ENCODE results near the gene UBAC1. TPM values are rescaled to one million over a fixed set of nuclear protein-coding genes. Genes with fewer than 3 reads are reported as not detected.

The UBAC1 gene
- total and polyA plus RNA-seq, 4 donors = 33.8 to 68.9 (median 61.7) TPM

- DNase-seq (ENCODE audit: low read depth in 4 of 6, low spot score in 6 of 6) = peak in 1 of 6 donors; percentile 67
- Histone ChIP-seq H3K4me1 (ENCODE audit: control insufficient read depth, insufficient read depth, low read length) (peaks cover 77% of the 10 kb centered on the region), H3K36me3 (ENCODE audit: control insufficient read depth, insufficient read depth, low read length) (peaks cover 28% of the 10 kb centered on the region), H3K9me3 (ENCODE audit: control insufficient read depth, insufficient read depth, low read length) (no peaks in the 10 kb centered on the region), H3K4me3 (ENCODE audit: low read depth, low read length) (no peak overlapping the region), H3K27me3 (ENCODE audit: control insufficient read depth, insufficient read depth, low read length) (no peaks in the 10 kb centered on the region), H3K27ac (ENCODE audit: low read depth, low read length) (no peak overlapping the region)
- WGBS (ENCODE audit: insufficient coverage) = 48% methylated on average over 16 of the region's 18 CpGs
Observed at GRCh38 chr9:135887021-135887507, 74.1 kb downstream of the UBAC1 start.

- no peak for DNase-seq (ENCODE audit: low read depth in 4 of 6, low spot score in 6 of 6)
- no peaks in the 10 kb centered on the region for H3K9me3 ChIP-seq (ENCODE audit: control insufficient read depth, insufficient read depth, low read length)
- 67% methylated on average over 16 of the region's 21 CpGs for WGBS (ENCODE audit: insufficient coverage)
- peaks cover 35% of the 10 kb centered on the region for H3K36me3 ChIP-seq (ENCODE audit: control insufficient read depth, insufficient read depth, low read length)
- H3K27ac ChIP-seq (ENCODE audit: low read depth, low read length) = no peak overlapping the region
- H3K4me1 ChIP-seq (ENCODE audit: control insufficient read depth, insufficient read depth, low read length) = peaks cover 77% of the 10 kb centered on the region
- H3K4me3 ChIP-seq (ENCODE audit: low read depth, low read length) = no peak overlapping the region
- H3K27me3 ChIP-seq (ENCODE audit: control insufficient read depth, insufficient read depth, low read length) = no peaks in the 10 kb centered on the region
Observed at GRCh38 chr9:135886147-135886981, 74.8 kb downstream of the UBAC1 start.

GRCh38 chr9:135885100-135885853 lies 75.9 kb downstream of the UBAC1 start:
- WGBS (ENCODE audit: insufficient coverage) = 80% methylated on average over 3 of the region's 7 CpGs
- DNase-seq (ENCODE audit: low read depth in 4 of 6, low spot score in 6 of 6) = no peak
- Histone ChIP-seq H3K9me3 (ENCODE audit: control insufficient read depth, insufficient read depth, low read length) (no peaks in the 10 kb centered on the region), H3K4me3 (ENCODE audit: low read depth, low read length) (no peak overlapping the region), H3K27ac (ENCODE audit: low read depth, low read length) (no peak overlapping the region), H3K27me3 (ENCODE audit: control insufficient read depth, insufficient read depth, low read length) (no peaks in the 10 kb centered on the region), H3K36me3 (ENCODE audit: control insufficient read depth, insufficient read depth, low read length) (peaks cover 41% of the 10 kb centered on the region), H3K4me1 (ENCODE audit: control insufficient read depth, insufficient read depth, low read length) (peaks cover 68% of the 10 kb centered on the region)

GRCh38 chr9:135884328-135885035 lies 76.7 kb downstream of the UBAC1 start:
- WGBS (ENCODE audit: insufficient coverage) = 62% methylated on average over 13 of the region's 16 CpGs
- no peak overlapping the region for H3K27ac ChIP-seq (ENCODE audit: low read depth, low read length)
- no peaks in the 10 kb centered on the region for H3K9me3 ChIP-seq (ENCODE audit: control insufficient read depth, insufficient read depth, low read length)
- no peaks in the 10 kb centered on the region for H3K27me3 ChIP-seq (ENCODE audit: control insufficient read depth, insufficient read depth, low read length)
- H3K4me1 ChIP-seq (ENCODE audit: control insufficient read depth, insufficient read depth, low read length) = peaks cover 64% of the 10 kb centered on the region
- H3K4me3 ChIP-seq (ENCODE audit: low read depth, low read length) = no peak overlapping the region
- no peak for DNase-seq (ENCODE audit: low read depth in 4 of 6, low spot score in 6 of 6)
- H3K36me3 ChIP-seq (ENCODE audit: control insufficient read depth, insufficient read depth, low read length) = peaks cover 37% of the 10 kb centered on the region

- no peaks in the 10 kb centered on the region for H3K9me3 ChIP-seq (ENCODE audit: control insufficient read depth, insufficient read depth, low read length)
- 60% methylated on average over 15 of the region's 15 CpGs for WGBS (ENCODE audit: insufficient coverage)
- H3K36me3 ChIP-seq (ENCODE audit: control insufficient read depth, insufficient read depth, low read length) = peaks cover 34% of the 10 kb centered on the region
- H3K4me3 ChIP-seq (ENCODE audit: low read depth, low read length) = no peak overlapping the region
- H3K27ac ChIP-seq (ENCODE audit: low read depth, low read length) = no peak overlapping the region
- peaks cover 55% of the 10 kb centered on the region for H3K4me1 ChIP-seq (ENCODE audit: control insufficient read depth, insufficient read depth, low read length)
- DNase-seq (ENCODE audit: low read depth in 4 of 6, low spot score in 6 of 6) = peak in 2 of 6 donors; percentile 44 to 59
- no peaks in the 10 kb centered on the region for H3K27me3 ChIP-seq (ENCODE audit: control insufficient read depth, insufficient read depth, low read length)
Observed at GRCh38 chr9:135883410-135884089, 77.6 kb downstream of the UBAC1 start.

Other genes with a start within 250 kb of the UBAC1 start
- 10 to 100 TPM; 41.7 to 47.0 TPM for gene CAMSAP1, start 53.8 kb downstream of the UBAC1 start, total RNA-seq
- 10 to 100 TPM; 43.0 to 58.8 TPM for gene CAMSAP1, start 53.8 kb downstream of the UBAC1 start, polyA plus RNA-seq (ENCODE audit: insufficient read length in 2 of 2)
- 10 to 100 TPM; 22.9 to 23.3 TPM for gene NACC2, start 133.9 kb upstream of the UBAC1 start, total RNA-seq
- gene NACC2, start 133.9 kb upstream of the UBAC1 start, polyA plus RNA-seq (ENCODE audit: insufficient read length in 2 of 2) = 10 to 100 TPM; 40.9 to 53.4 TPM
- gene TMEM250, start 157.5 kb upstream of the UBAC1 start, total RNA-seq = 10 to 100 TPM; 14.1 to 25.2 TPM
- gene TMEM250, start 157.5 kb upstream of the UBAC1 start, polyA plus RNA-seq (ENCODE audit: insufficient read length in 2 of 2) = 10 to 100 TPM; 25.4 to 27.2 TPM
- gene LHX3, start 243.8 kb upstream of the UBAC1 start, total RNA-seq = under 1 TPM in 1 of 2 donors, not detected in 1; 0.50 TPM
- 1 to 10 TPM; 1.5 to 2.7 TPM for gene LHX3, start 243.8 kb upstream of the UBAC1 start, polyA plus RNA-seq (ENCODE audit: insufficient read length in 2 of 2)